Ishikawa (cell line): ENCODE measurements around the gene UNC13A.

Experiments used
- CEBPB ChIP-seq: IDR thresholded peaks from 2 replicates; pipeline ENCODE4 v1.6.1; 2012
- CREB1 ChIP-seq: IDR thresholded peaks from 2 replicates; pipeline ENCODE4 v1.6.1; 2012; ENCODE audit warnings: low read depth
- EGR1 ChIP-seq: IDR thresholded peaks from 2 replicates; pipeline ENCODE4 v1.6.1; 2012
- EP300 ChIP-seq: IDR thresholded peaks from 2 replicates; pipeline ENCODE4 v1.6.1; 2012; ENCODE audit warnings: borderline replicate concordance
- FOXM1 ChIP-seq: IDR thresholded peaks from 2 replicates; pipeline ENCODE4 v1.6.1; 2012; ENCODE audit warnings: low read depth, borderline replicate concordance
- MAX ChIP-seq: IDR thresholded peaks from 2 replicates; pipeline ENCODE4 v1.6.1; 2012
- NFIC ChIP-seq: IDR thresholded peaks from 2 replicates; pipeline ENCODE4 v1.6.1; 2012
- RAD21 ChIP-seq: IDR thresholded peaks from 2 replicates; pipeline ENCODE4 v1.6.1; 2012; ENCODE audit warnings: low read depth
- REST ChIP-seq: IDR thresholded peaks from 2 replicates; pipeline ENCODE4 v1.6.1; 2012; ENCODE audit warnings: low read depth, mild to moderate bottlenecking
- TAF1 ChIP-seq: IDR thresholded peaks from 2 replicates; pipeline ENCODE4 v1.6.1; 2012; ENCODE audit warnings: low read depth, mild to moderate bottlenecking
- TCF12 ChIP-seq: IDR thresholded peaks from 2 replicates; pipeline ENCODE4 v1.6.1; 2012; ENCODE audit warnings: low read depth
- TEAD4 ChIP-seq: IDR thresholded peaks from 2 replicates; pipeline ENCODE4 v1.6.1; 2012
- USF1 ChIP-seq: IDR thresholded peaks from 2 replicates; pipeline ENCODE4 v1.6.1; 2012
- YY1 ChIP-seq: IDR thresholded peaks from 2 replicates; pipeline ENCODE4 v1.6.1; 2012; ENCODE audit warnings: low read depth
- ZBTB7A ChIP-seq: IDR thresholded peaks from 2 replicates; pipeline ENCODE4 v1.6.1; 2012; ENCODE audit warnings: low read depth

Gene UNC13A

GRCh38 chr19:17618281-17618903 is 69.8 kb downstream of the UNC13A start:
- TF ChIP-seq TEAD4 (no peak), USF1 (no peak), FOXM1 (no peak), NFIC (no peak), CEBPB (no peak)

- no peak for TF ChIP-seq RAD21
- no peak for TF ChIP-seq TAF1
- no peak for TF ChIP-seq ZBTB7A
These were observed 70.4 kb downstream of the UNC13A start for GRCh38 chr19:17617807-17618192.

DNA sequence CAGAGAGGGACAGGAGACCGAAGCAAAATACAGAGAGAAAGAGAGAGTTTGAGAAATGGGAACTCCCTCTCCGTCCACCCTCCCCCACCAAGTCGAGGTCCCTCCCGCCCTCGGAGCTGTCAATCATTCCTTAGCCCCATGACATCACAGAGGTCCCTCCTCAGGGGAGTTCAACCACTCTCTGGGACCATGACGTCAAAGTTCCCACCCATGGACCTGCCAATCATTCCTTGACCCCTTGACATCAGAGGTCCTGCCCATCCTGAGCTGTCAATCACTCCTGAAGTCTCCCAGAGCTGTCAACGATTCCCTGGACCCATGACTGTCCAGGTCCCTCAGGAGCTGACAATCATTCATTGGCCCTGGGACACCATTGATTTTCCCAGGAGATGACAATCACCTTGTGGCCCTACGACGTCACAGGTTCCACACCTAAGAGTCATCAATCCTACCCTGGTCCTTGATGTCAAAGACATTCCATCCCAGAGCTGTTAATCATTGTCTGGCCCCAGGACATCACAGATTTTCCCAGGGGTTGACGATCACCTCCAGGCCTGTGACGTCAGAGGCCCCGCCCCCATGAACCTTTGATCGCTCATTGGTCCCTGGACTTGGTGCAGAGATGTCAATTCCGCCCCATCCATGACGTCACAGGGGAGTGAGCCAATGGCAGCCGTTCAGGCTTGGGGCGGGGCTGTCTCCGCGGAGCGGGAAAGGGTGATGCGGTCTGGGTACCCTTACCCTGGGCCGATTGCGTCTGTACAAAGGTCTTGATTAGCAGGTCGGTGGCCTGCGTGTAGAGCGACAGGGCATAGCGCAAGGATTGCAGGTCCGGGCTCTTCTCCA is 71.0 kb downstream of the UNC13A start:
- TF ChIP-seq REST (no peak), ZBTB7A (no peak), TAF1 (no peak), EGR1 (no peak), NFIC (no peak), TCF12 (no peak), CREB1 (peak; percentile 79)

DNA sequence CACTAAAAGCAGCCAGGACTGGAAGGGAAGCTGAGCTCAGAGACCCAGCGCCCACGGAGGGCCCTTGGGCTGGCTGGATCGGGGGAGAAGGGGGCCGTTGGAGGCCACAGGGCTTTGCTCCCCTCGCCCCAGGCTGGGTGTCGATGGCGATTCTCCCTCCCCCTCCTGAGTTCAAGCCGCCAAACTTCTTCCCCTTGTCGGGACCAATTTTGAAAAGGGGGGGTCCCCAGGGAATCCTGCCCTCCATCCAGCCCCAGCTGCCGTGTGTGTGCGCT is 71.5 kb downstream of the UNC13A start:
- TF ChIP-seq RAD21 = no peak
- no peak for TF ChIP-seq TCF12
- no peak for TF ChIP-seq TEAD4
- no peak for TF ChIP-seq TAF1
- no peak for TF ChIP-seq MAX
- no peak for TF ChIP-seq REST
- no peak for TF ChIP-seq EGR1
- no peak for TF ChIP-seq EP300
- TF ChIP-seq CREB1 = no peak
- no peak for TF ChIP-seq NFIC
- no peak for TF ChIP-seq ZBTB7A
- TF ChIP-seq CEBPB = no peak
- TF ChIP-seq YY1 = no peak
- TF ChIP-seq USF1 = no peak
- TF ChIP-seq FOXM1 = no peak

DNA sequence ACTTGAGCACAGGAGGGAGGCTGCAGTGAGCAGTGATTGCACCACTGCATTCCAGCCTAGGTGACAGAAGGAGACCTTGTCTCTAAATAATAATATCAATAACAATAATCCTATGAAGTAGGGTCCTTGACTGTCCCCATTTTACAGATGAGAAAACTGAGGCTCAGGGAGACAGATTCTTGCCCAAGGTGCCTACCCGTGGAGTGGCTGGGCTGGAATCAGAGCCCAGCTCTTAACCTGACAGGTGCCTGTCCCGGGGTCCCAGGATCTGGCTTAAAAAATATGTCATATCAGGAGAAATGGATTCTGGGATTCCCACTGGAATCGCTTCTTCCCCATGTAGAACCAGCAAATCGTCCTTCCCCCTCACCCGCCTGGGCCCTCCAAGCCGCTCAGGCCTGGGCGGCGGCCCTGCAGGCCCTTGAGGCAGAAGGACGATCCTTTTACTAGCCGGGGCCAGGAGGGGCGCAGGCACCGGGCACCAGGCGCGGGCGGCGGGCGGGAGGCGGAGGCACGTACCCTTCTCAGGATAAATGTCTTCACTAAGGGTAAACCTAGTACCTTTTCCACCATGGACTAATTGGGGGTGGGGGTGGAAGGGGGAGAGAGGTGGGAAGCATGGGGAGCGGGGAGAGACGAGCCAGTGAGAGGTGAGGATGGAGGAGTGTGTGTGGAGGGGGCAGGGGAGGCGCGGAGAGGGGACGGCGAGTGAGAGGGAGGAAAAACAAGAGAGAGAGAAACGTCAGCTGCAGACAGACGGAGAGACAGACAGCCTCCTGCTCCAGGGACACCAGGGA is 72.1 kb downstream of the UNC13A start:
- TF ChIP-seq CEBPB = no peak
- no peak for TF ChIP-seq TEAD4
- TF ChIP-seq CREB1 = no peak

DNA sequence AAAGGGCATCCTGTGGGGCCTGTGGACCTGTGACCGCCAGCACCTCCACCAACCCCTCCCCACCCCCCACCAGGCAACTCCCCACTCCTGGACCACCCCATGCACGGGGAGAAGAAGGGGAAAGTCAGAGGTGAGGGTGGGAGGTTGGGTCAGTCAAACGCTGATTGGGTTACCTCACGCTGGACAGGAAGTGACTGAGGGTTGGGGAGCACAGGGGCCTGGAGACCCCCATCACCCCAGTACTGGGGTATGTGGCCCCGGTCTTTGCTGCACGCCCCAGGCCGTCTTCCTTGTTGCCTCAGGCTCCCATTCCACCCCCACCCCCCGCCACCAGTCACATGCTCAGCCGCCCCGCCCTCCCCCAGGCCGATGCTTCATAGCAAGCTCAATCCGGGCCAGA is 73.7 kb downstream of the UNC13A start:
- no peak for TF ChIP-seq TAF1
- TF ChIP-seq EGR1 = no peak
- TF ChIP-seq TCF12 = no peak
- TF ChIP-seq REST = no peak
- no peak for TF ChIP-seq RAD21
- no peak for TF ChIP-seq YY1
- TF ChIP-seq MAX = no peak
- no peak for TF ChIP-seq CEBPB
- no peak for TF ChIP-seq CREB1
- no peak for TF ChIP-seq USF1
- no peak for TF ChIP-seq ZBTB7A
- no peak for TF ChIP-seq EP300
- no peak for TF ChIP-seq TEAD4
- TF ChIP-seq FOXM1 = no peak
- no peak for TF ChIP-seq NFIC
